HG02763 (cell line): ENCODE data around the gene KIFC3.
"Not testable (repeated sequence)": the region's sequence is repeated elsewhere in the genome, so short reads cannot be mapped to it uniquely, and the experiment has no call there.

Source experiments
- ATAC-seq: cut with Tn5 transposase; IDR thresholded peaks from one replicate; pipeline ENCODE4 v1.9.1; 2021; ENCODE audit warnings: mild to moderate bottlenecking, moderate library complexity; ENCODE audit not compliant: unreplicated experiment

The KIFC3 gene

GRCh38 chr16:57788252-57788841, 13.9 kb downstream of the KIFC3 start:
- no peak for ATAC-seq

- ATAC-seq: no peak
Observed at GRCh38 chr16:57787519-57787905, 14.8 kb downstream of the KIFC3 start.

- ATAC-seq: no peak
Observed at GRCh38 chr16:57786632-57787518, 15.4 kb downstream of the KIFC3 start.

GRCh38 chr16:57785924-57786323, 16.4 kb downstream of the KIFC3 start:
- ATAC-seq: no peak

- ATAC-seq: no peak
Observed at GRCh38 chr16:57785385-57785784, 16.9 kb downstream of the KIFC3 start.

- ATAC-seq: no peak
Observed at GRCh38 chr16:57784334-57784733, 18.0 kb downstream of the KIFC3 start.

GRCh38 chr16:57783883-57784282, 18.4 kb downstream of the KIFC3 start:
- no peak for ATAC-seq

- no peak for ATAC-seq
Observed at GRCh38 chr16:57783116-57783515, 19.2 kb downstream of the KIFC3 start.

- not testable (repeated sequence) for ATAC-seq
Observed at GRCh38 chr16:57782607-57783055, 19.7 kb downstream of the KIFC3 start.

GRCh38 chr16:57781741-57782606, 20.3 kb downstream of the KIFC3 start:
- ATAC-seq: no peak

GRCh38 chr16:57781349-57781740, 20.9 kb downstream of the KIFC3 start:
- no peak for ATAC-seq

GRCh38 chr16:57779836-57780235, 22.5 kb downstream of the KIFC3 start:
- not testable (repeated sequence) for ATAC-seq

GRCh38 chr16:57778658-57779057, 23.6 kb downstream of the KIFC3 start:
- no peak for ATAC-seq

- no peak for ATAC-seq
Observed at GRCh38 chr16:57775661-57776469, 26.4 kb downstream of the KIFC3 start.

- no peak for ATAC-seq
Observed at GRCh38 chr16:57774705-57775285, 27.5 kb downstream of the KIFC3 start.

GRCh38 chr16:57773655-57774295, 28.5 kb downstream of the KIFC3 start:
- no peak for ATAC-seq

GRCh38 chr16:57773019-57773418, 29.3 kb downstream of the KIFC3 start:
- no peak for ATAC-seq

GRCh38 chr16:57771141-57771785, 31.0 kb downstream of the KIFC3 start:
- ATAC-seq: no peak

GRCh38 chr16:57770361-57770760, 31.9 kb downstream of the KIFC3 start:
- no peak for ATAC-seq
